HepG2 (cell line): ENCODE measurements around the gene TLR3. TPM values are rescaled to one million over a fixed set of nuclear protein-coding genes. Genes with fewer than 3 reads are reported as not detected.

Source experiments
- ATAC-seq: fragments of 200-7000 bp; cut with Tn5 transposase; 3 replicates; pipeline ENCODE4 v1.9.1; 2020; ENCODE audit warnings: mild to moderate bottlenecking, moderate library complexity
- BruUV-seq: library from RNA; stranded (reverse); fragments of 400-500 nt; replicated peaks from 2 replicates; lab custom pipeline; 2021; lab: Mats Ljungman, UMichigan
- CTCF ChIA-PET: fragments of 300-600 bp; formaldehyde crosslinking; extraction: SDS; loops from one replicate; lab custom pipeline; 2021; ENCODE audit warnings: low total read pairs, inconsistent platforms, low intra/inter-chr PET ratio; lab: Yijun Ruan, JAX
- POLR2A ChIA-PET: fragments of 350-600 bp; sonication (Branson Sonifier 250); formaldehyde crosslinking; loops from one replicate; lab custom pipeline; 2020; ENCODE audit warnings: antibody characterized with exemption, inconsistent platforms; lab: Yijun Ruan, JAX
- DNase-seq: peaks from one replicate; pipeline ENCODE4 v3.0.0-alpha.2; 2015; ENCODE audit warnings: low spot score
- FAIRE-seq: peaks from 3 replicates; lab custom pipeline; 2011; peaks lifted over from hg19 to GRCh38; lab: Jason Lieb, UNC
- H2AFZ ChIP-seq: one replicate; pipeline ENCODE4 v1.6.1; 2011; ENCODE audit warnings: low read length, inconsistent platforms
- H3K27ac ChIP-seq: fragments of 300-600 bp; 3 replicates; pipeline ENCODE4 v1.8.0; 2011; ENCODE audit warnings: mixed run types, mild to moderate bottlenecking, mixed read lengths, low read length, inconsistent platforms; ENCODE audit not compliant: insufficient read depth; ENCODE audit errors: extremely low read length
- H3K27me3 ChIP-seq, 2 experiments: fragments of 200-600 bp in 1 of 2; 2 replicates in 1 of 2; 3 replicates in 1 of 2; pipeline versions ENCODE4 v1.6.0 to v1.8.0; 2011; ENCODE audit warnings: low read length in 2 of 2, mild to moderate bottlenecking in 2 of 2, moderate library complexity in 2 of 2, inconsistent platforms in 1 of 2; ENCODE audit not compliant: insufficient read depth in 2 of 2, control insufficient read depth in 1 of 2
- H3K36me3 ChIP-seq, 2 experiments: fragments of 200-600 bp in 1 of 2; replicated peaks in 1 of 2; 2 replicates in 1 of 2; 3 replicates in 1 of 2; pipeline versions ENCODE4 v1.5.1 to v1.8.0; 2011; ENCODE audit warnings: low read length in 2 of 2, inconsistent platforms in 1 of 2; ENCODE audit not compliant: insufficient read depth in 2 of 2, control insufficient read depth in 1 of 2
- H3K4me1 ChIP-seq: 2 replicates; pipeline ENCODE4 v1.5.1; 2012; ENCODE audit warnings: low read length, inconsistent platforms; ENCODE audit not compliant: insufficient read depth
- H3K4me2 ChIP-seq: 2 replicates; pipeline ENCODE4 v1.6.0; 2011; ENCODE audit warnings: low read depth, low read length, inconsistent platforms
- H3K4me3 ChIP-seq, 3 experiments: fragments of 200-600 bp in 1 of 3; sonication (generic), shearing (Covaris generic) in 1 of 3; replicated peaks in 1 of 3; 2 replicates each; pipeline ENCODE4 v1.5.1; 2011 to 2016; ENCODE audit warnings: low read length in 3 of 3, inconsistent platforms in 2 of 3, low read depth in 2 of 3, mild to moderate bottlenecking in 2 of 3, control low read depth in 1 of 3, mixed read lengths in 1 of 3; ENCODE audit not compliant: insufficient read depth in 1 of 3
- H3K79me2 ChIP-seq: one replicate; pipeline ENCODE4 v1.6.1; 2011; ENCODE audit warnings: low read length, inconsistent platforms; ENCODE audit not compliant: insufficient read depth
- H3K9ac ChIP-seq: 2 replicates; pipeline ENCODE4 v1.6.0; 2011; ENCODE audit warnings: mild to moderate bottlenecking, low read depth, low read length, inconsistent platforms; ENCODE audit not compliant: insufficient read depth
- H3K9me3 ChIP-seq: 2 replicates; pipeline ENCODE4 v1.5.1; 2012; ENCODE audit warnings: mild to moderate bottlenecking, low read length
- H4K20me1 ChIP-seq: 2 replicates; pipeline ENCODE4 v1.6.0; 2011; ENCODE audit warnings: inconsistent platforms, mild to moderate bottlenecking, low read length, moderate library complexity; ENCODE audit not compliant: insufficient read depth
- AHR ChIP-seq: IDR thresholded peaks from 2 replicates; pipeline ENCODE4 v1.6.1; 2018; ENCODE audit warnings: missing genetic modification reagents, missing compliant biosample characterization
- CENPT ChIP-seq: sonication (generic); formaldehyde crosslinking; IDR thresholded peaks from 2 replicates; pipeline ENCODE4 v1.8.0; 2022; ENCODE audit warnings: low read depth, mild to moderate bottlenecking, moderate library complexity, missing genetic modification reagents
- DNMT3B ChIP-seq: conservative IDR thresholded peaks from 2 replicates; pipeline ENCODE4 v1.6.1; 2016; ENCODE audit warnings: missing biosample characterization, control low read depth
- FOXK2 ChIP-seq: fragments of 450-650 bp; IDR thresholded peaks from 2 replicates; pipeline ENCODE4 v1.6.1; 2016
- KLF11 ChIP-seq: IDR thresholded peaks from 2 replicates; pipeline ENCODE4 v1.6.1; 2016; ENCODE audit warnings: missing compliant biosample characterization
- POLR2AphosphoS5 ChIP-seq: IDR thresholded peaks from 2 replicates; pipeline ENCODE4 v1.6.1; 2012; ENCODE audit warnings: low read depth, low read length
- SALL1 ChIP-seq: sonication (generic); formaldehyde crosslinking; IDR thresholded peaks from 2 replicates; pipeline ENCODE4 v1.8.0; 2022; ENCODE audit warnings: mild to moderate bottlenecking, missing genetic modification reagents
- TAF1 ChIP-seq: sonication (generic); formaldehyde crosslinking; IDR thresholded peaks from 2 replicates; pipeline ENCODE4 v1.4.0; 2020; ENCODE audit warnings: missing genetic modification reagents
- TMF1 ChIP-seq: sonication (generic); formaldehyde crosslinking; IDR thresholded peaks from 2 replicates; pipeline ENCODE4 v1.8.1; 2022; ENCODE audit warnings: low read depth, missing genetic modification reagents
- ZNF557 ChIP-seq: sonication (generic); formaldehyde crosslinking; IDR thresholded peaks from 2 replicates; pipeline ENCODE4 v1.4.0; 2020; ENCODE audit warnings: missing genetic modification reagents
- ZNF780A ChIP-seq: sonication (generic); formaldehyde crosslinking; IDR thresholded peaks from 2 replicates; pipeline ENCODE4 v1.8.0; 2022; ENCODE audit warnings: mild to moderate bottlenecking, missing genetic modification reagents, moderate library complexity
- ZSCAN25 ChIP-seq: sonication (generic); formaldehyde crosslinking; IDR thresholded peaks from 2 replicates; pipeline ENCODE4 v1.8.0; 2022; ENCODE audit warnings: mild to moderate bottlenecking, missing genetic modification reagents
- WGBS: methylation state at CpG from one replicate; pipeline ENCODE4 v1.1.6; 2017; ENCODE audit warnings: low lambda C conversion rate; 5-methylcytosine and 5-hydroxymethylcytosine counted together
- in situ Hi-C: cut with HindIII; loops from 2 replicates; pipeline ENCODE4 v1.10.0; 2017; ENCODE audit warnings: low pct_unique_long_range_greater_than_20kb; ENCODE audit not compliant: extremely low pct_ligation_motif_present
- intact Hi-C: fragments of 100-400 bp; cut with micrococcal nuclease; formaldehyde crosslinking; loops from one replicate; pipeline ENCODE4 v1.10.0; 2022; ENCODE audit not compliant: unreplicated experiment
- polyA plus RNA-seq, 8 experiments: library from polyadenylated mRNA; depleted of rRNA in 3 of 8; stranded (reverse) in 7 of 8; unstranded in 1 of 8; fragments of >200 nt; fragmentation: Illumina TruSeq in 4 of 8; extraction: Trizol in 4 of 8; gene quantifications; 2 replicates each; pipeline versions ENCODE4 v1.2.1 to v1.2.3, GENCODE V29; 2011 to 2016; ENCODE audit warnings: low read depth in 4 of 8, missing spikeins in 1 of 8, mixed read lengths in 1 of 8; ENCODE audit not compliant: insufficient read depth in 1 of 8
- total RNA-seq, 5 experiments: library from RNA; depleted of rRNA; stranded (reverse); fragments of >200 nt; fragmentation: Illumina TruSeq; extraction: Trizol; gene quantifications; 2 replicates each; pipeline ENCODE4 v1.2.3, GENCODE V29; 2016; ENCODE audit warnings: low read depth in 1 of 5
- TF ChIP-seq, protein P1 (sequence below): sonication (generic); formaldehyde crosslinking; conservative IDR thresholded peaks from 2 replicates; pipeline ENCODE4 v1.8.1; 2023; ENCODE audit warnings: missing genetic modification reagents
- TF ChIP-seq, protein P2 (sequence below): sonication (generic); formaldehyde crosslinking; IDR thresholded peaks from 2 replicates; pipeline ENCODE4 v1.8.1; 2023; ENCODE audit warnings: mild to moderate bottlenecking, moderate library complexity, missing genetic modification reagents
- TF ChIP-seq, protein P3 (sequence below): sonication (generic); formaldehyde crosslinking; IDR thresholded peaks from 2 replicates; pipeline ENCODE4 v1.4.0; 2020; ENCODE audit warnings: missing genetic modification reagents
- TF ChIP-seq, protein P4 (sequence below): fragments of 450-650 bp; IDR thresholded peaks from 2 replicates; pipeline ENCODE4 v1.6.1; 2017
- TF ChIP-seq, protein P5 (sequence below): sonication (generic); formaldehyde crosslinking; IDR thresholded peaks from 2 replicates; pipeline ENCODE4 v1.8.0; 2022; ENCODE audit warnings: missing genetic modification reagents, mild to moderate bottlenecking, inconsistent platforms, borderline replicate concordance
- TF ChIP-seq, protein P6 (sequence below): sonication (generic); formaldehyde crosslinking; IDR thresholded peaks from 2 replicates; pipeline ENCODE4 v1.4.0; 2020; ENCODE audit warnings: mild to moderate bottlenecking, missing genetic modification reagents

Gene TLR3
- total and polyA plus RNA-seq, 2 of the 13 experiments (the other 11 are each of a cell fraction or from before 2014, with no cell fraction given): 0.11 to 0.38 TPM

DNA sequence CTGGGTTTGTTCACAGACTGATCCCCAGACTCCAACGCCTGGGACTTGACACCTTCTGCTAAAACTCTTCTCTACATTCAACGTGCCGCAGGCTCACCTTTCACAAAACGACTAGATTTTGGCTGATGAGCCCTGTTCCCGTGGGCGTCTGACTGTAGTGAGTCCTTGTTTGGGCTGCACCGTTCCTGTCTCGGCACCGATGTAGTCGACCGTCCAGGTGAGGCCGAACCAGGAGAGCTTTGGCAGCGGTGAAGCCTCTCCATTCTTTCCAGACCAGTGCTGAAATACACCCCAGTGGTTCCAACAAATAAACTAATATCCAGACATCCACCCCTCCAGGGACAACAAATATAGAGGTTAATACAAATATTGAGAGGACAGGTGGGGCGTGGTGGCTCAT lies 45.0 kb upstream of the TLR3 start:
- H3K36me3 ChIP-seq: no peaks in the 10 kb centered on the region
- H3K4me2 ChIP-seq: no peak overlapping the region
- no peak for ATAC-seq
- H3K9ac ChIP-seq: no peak overlapping the region
- H3K4me3 ChIP-seq: no peak overlapping the region
- peaks cover 4% of the 10 kb centered on the region; the same call in 1 of the 2 replicates for H3K4me1 ChIP-seq
- no peaks in the 10 kb centered on the region for H3K9me3 ChIP-seq
- H3K79me2 ChIP-seq: no peaks in the 10 kb centered on the region
- TF ChIP-seq SALL1 (CRISPR knock-in tag) (no peak), AHR (CRISPR knock-in tag) (no peak), TMF1 (CRISPR knock-in tag) (no peak), KLF11 (CRISPR knock-in tag) (no peak), CENPT (no peak), ZNF557 (CRISPR knock-in tag) (no peak), POLR2AphosphoS5 (no peak), DNMT3B (CRISPR knock-in tag) (no peak), ZSCAN25 (CRISPR knock-in tag) (no peak), FOXK2 (no peak), TAF1 (CRISPR knock-in tag) (no peak), ZNF780A (CRISPR knock-in tag) (no peak)
- TF ChIP-seq, protein P1, sequence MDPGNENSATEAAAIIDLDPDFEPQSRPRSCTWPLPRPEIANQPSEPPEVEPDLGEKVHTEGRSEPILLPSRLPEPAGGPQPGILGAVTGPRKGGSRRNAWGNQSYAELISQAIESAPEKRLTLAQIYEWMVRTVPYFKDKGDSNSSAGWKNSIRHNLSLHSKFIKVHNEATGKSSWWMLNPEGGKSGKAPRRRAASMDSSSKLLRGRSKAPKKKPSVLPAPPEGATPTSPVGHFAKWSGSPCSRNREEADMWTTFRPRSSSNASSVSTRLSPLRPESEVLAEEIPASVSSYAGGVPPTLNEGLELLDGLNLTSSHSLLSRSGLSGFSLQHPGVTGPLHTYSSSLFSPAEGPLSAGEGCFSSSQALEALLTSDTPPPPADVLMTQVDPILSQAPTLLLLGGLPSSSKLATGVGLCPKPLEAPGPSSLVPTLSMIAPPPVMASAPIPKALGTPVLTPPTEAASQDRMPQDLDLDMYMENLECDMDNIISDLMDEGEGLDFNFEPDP (CRISPR knock-in tag): no peak
- TF ChIP-seq, protein P2, sequence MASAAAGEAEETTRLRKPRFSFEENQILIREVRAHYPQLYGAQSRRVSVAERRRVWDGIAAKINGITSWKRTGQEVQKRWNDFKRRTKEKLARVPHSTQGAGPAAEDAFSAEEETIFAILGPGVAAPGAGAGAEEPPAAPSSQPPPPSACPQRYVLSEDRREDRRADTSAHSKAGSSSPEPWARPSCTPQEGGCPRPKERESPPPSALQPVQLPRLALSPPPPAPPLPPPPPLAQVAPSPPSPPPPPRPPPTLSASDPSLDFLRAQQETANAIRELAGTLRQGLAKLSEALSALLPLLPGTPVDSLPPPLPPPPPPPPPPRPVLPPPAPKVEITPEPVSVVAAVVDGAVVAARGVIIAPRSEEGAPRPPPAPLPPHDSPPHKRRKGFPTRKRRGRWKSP (CRISPR knock-in tag): no peak
- TF ChIP-seq, protein P3, sequence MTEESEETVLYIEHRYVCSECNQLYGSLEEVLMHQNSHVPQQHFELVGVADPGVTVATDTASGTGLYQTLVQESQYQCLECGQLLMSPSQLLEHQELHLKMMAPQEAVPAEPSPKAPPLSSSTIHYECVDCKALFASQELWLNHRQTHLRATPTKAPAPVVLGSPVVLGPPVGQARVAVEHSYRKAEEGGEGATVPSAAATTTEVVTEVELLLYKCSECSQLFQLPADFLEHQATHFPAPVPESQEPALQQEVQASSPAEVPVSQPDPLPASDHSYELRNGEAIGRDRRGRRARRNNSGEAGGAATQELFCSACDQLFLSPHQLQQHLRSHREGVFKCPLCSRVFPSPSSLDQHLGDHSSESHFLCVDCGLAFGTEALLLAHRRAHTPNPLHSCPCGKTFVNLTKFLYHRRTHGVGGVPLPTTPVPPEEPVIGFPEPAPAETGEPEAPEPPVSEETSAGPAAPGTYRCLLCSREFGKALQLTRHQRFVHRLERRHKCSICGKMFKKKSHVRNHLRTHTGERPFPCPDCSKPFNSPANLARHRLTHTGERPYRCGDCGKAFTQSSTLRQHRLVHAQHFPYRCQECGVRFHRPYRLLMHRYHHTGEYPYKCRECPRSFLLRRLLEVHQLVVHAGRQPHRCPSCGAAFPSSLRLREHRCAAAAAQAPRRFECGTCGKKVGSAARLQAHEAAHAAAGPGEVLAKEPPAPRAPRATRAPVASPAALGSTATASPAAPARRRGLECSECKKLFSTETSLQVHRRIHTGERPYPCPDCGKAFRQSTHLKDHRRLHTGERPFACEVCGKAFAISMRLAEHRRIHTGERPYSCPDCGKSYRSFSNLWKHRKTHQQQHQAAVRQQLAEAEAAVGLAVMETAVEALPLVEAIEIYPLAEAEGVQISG (CRISPR knock-in tag): no peak
- TF ChIP-seq, protein P4, sequence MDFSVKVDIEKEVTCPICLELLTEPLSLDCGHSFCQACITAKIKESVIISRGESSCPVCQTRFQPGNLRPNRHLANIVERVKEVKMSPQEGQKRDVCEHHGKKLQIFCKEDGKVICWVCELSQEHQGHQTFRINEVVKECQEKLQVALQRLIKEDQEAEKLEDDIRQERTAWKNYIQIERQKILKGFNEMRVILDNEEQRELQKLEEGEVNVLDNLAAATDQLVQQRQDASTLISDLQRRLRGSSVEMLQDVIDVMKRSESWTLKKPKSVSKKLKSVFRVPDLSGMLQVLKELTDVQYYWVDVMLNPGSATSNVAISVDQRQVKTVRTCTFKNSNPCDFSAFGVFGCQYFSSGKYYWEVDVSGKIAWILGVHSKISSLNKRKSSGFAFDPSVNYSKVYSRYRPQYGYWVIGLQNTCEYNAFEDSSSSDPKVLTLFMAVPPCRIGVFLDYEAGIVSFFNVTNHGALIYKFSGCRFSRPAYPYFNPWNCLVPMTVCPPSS: no peak
- TF ChIP-seq, protein P5, sequence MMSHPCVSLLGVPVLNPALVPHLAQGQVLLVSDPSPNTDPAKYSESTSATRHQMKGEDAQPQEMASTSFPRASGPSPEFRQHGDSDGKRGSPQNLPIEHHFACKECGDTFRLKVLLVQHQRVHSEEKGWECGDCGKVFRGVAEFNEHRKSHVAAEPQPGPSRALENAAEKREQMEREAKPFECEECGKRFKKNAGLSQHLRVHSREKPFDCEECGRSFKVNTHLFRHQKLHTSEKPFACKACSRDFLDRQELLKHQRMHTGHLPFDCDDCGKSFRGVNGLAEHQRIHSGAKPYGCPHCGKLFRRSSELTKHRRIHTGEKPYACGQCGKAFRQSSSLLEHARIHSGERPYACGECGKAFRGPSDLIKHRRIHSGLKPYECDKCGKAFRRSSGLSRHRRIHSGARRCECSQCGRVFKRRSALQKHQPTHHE (CRISPR knock-in tag): no peak
- TF ChIP-seq, protein P6, sequence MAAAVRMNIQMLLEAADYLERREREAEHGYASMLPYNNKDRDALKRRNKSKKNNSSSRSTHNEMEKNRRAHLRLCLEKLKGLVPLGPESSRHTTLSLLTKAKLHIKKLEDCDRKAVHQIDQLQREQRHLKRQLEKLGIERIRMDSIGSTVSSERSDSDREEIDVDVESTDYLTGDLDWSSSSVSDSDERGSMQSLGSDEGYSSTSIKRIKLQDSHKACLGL (CRISPR knock-in tag): no peak
- TF ChIP-seq, all 625 proteins: peak for 0
- intact Hi-C loops: no loop called here
- Histone ChIP-seq H4K20me1 (no peaks in the 10 kb centered on the region), H3K27me3 (peaks cover 0 to 25% of the 10 kb centered on the region in 2 experiments; a peak in 2 of 5 replicates), H2AFZ (no peak overlapping the region), H3K27ac (no peak overlapping the region)
- in situ Hi-C loops: loop anchor here (5.0 kb wide), 1 partner anchor 377 kb away; no protein-coding TSS in a partner anchor
- CTCF ChIA-PET: no interaction called here
- no TSS peak for BruUV-seq
- no peak for DNase-seq
- POLR2A ChIA-PET: no interaction called here
- no peak for FAIRE-seq
- WGBS: 63% methylated on average over 14 of the region's 14 CpGs
